Fibroblast of the aortic adventitia (primary cell): ENCODE measurements around the gene SALL4. TPM values are rescaled to one million over a fixed set of nuclear protein-coding genes. Genes with fewer than 3 reads are reported as not detected.
"Not testable (repeated sequence)": the region's sequence is repeated elsewhere in the genome, so short reads cannot be mapped to it uniquely, and the experiment has no call there.

Source experiments
- DNase-seq: peaks from one replicate; pipeline ENCODE4 v3.0.0-alpha.2; 2010; ENCODE audit warnings: low read depth
- H3K4me3 ChIP-seq: 2 replicates; pipeline ENCODE4 v1.5.1; 2011; ENCODE audit warnings: low read depth, mild to moderate bottlenecking, control low read depth, low read length, moderate library complexity
- total RNA-seq: library from RNA; depleted of rRNA; stranded (reverse); fragments of >200 nt; gene quantifications from 2 replicates; pipeline ENCODE4 v1.2.3, GENCODE V29; 2012; ENCODE audit warnings: low replicate concordance
- TF ChIP-seq, protein P1 (sequence below): IDR thresholded peaks from 2 replicates; pipeline ENCODE4 v1.5.1; 2011; ENCODE audit warnings: mild to moderate bottlenecking, low read length, control low read depth, inconsistent platforms; ENCODE audit not compliant: insufficient read depth

The SALL4 gene
- total RNA-seq, 1 donor: 0.36 TPM

DNA sequence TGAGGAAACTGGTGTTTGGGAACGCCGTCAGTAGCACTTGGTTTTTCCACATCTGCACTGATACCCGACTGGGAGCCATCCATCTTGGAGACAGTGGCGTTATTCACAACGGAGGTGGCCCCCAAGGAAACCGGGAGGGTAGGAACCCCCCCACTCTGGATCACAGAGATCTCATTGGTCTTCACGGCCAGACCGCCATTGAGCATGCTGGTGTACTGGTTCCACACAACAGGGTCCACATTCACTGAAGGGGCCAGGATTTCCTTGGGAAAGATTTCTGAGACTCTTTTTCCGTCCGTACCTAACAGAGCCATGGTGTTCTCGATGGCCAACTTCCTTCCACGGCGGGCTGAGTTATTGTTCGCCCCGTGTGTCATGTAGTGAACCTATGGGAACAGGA lies 18.0 kb downstream of the SALL4 start:
- TF ChIP-seq, protein P1, sequence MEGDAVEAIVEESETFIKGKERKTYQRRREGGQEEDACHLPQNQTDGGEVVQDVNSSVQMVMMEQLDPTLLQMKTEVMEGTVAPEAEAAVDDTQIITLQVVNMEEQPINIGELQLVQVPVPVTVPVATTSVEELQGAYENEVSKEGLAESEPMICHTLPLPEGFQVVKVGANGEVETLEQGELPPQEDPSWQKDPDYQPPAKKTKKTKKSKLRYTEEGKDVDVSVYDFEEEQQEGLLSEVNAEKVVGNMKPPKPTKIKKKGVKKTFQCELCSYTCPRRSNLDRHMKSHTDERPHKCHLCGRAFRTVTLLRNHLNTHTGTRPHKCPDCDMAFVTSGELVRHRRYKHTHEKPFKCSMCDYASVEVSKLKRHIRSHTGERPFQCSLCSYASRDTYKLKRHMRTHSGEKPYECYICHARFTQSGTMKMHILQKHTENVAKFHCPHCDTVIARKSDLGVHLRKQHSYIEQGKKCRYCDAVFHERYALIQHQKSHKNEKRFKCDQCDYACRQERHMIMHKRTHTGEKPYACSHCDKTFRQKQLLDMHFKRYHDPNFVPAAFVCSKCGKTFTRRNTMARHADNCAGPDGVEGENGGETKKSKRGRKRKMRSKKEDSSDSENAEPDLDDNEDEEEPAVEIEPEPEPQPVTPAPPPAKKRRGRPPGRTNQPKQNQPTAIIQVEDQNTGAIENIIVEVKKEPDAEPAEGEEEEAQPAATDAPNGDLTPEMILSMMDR: no peak
- no peak for DNase-seq

DNA sequence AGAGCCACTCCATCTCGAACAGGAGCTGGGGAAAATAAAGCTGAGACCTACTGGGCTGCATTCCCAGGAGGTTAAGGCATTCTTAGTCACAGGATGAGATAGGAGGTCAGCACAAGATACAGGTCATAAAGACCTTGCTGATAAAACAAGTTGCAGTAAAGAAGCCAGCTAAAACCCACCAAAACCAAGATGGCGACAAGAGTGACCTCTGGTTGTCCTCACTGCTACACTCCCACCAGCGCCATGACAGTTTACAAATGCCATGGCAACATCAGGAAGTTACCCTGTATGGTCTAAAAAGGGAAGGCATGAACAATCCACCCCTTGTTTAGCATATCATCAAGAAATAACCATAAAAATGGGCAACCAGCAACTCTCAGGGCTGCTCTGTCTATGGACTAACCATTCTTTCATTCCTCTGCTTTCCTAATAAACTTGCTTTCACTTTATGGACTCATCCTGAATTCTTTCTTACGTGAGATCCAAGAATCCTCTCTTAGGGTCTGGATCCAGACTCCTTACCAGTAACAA lies 24.0 kb downstream of the SALL4 start:
- not testable (repeated sequence) for DNase-seq, H3K4me3 ChIP-seq

More for the DNA sequence above, 18.0 kb downstream of the SALL4 start:
- no peak overlapping the region for H3K4me3 ChIP-seq

DNA sequence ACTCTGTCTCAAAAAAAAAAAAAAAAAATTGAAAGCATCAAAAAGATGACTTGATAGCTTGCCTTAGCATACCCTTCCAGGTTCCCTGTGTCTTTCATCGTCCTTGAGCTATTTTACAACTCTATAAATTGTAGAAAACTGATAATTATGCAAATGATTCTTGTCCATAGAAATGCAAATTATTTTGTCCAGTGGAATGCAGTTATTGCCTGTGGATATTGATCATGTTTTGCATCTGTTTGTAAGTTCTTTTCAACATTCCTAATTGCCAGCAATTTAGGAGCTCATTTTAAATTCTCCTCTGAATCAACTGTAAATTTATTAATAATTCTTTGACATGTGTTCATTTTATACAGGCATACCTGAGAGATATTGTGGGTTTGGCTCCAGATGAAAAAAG lies 27.1 kb downstream of the SALL4 start:
- H3K4me3 ChIP-seq: no peak overlapping the region
- TF ChIP-seq, protein P1: no peak

DNA sequence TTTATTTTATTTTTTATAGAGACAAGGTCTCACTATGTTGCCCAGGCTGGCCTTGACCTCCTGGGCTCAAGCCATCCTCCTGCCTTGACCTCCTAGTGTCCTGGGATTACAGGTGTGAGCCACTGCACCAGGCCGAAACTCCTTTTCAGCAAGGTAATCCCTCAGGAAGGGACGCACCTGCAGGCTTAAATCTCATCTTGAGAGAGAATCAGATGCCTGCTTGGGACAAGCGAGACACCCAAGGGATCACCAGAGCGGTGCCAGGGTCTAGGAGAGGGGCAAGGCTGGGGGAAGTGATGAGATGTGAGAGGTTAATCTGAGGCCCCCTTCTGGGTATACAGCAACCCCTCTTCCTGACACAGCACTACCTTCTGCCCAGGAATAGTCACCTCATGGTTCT lies 30.1 kb downstream of the SALL4 start:
- no peak for DNase-seq
- H3K4me3 ChIP-seq: no peak overlapping the region
- TF ChIP-seq, protein P1: no peak

More for the DNA sequence above, 27.1 kb downstream of the SALL4 start:
- DNase-seq: no peak

GRCh38 chr20:51769976-51770615 lies 32.2 kb downstream of the SALL4 start:
- no peak overlapping the region for H3K4me3 ChIP-seq
- no peak for DNase-seq
- TF ChIP-seq, protein P1: no peak

DNA sequence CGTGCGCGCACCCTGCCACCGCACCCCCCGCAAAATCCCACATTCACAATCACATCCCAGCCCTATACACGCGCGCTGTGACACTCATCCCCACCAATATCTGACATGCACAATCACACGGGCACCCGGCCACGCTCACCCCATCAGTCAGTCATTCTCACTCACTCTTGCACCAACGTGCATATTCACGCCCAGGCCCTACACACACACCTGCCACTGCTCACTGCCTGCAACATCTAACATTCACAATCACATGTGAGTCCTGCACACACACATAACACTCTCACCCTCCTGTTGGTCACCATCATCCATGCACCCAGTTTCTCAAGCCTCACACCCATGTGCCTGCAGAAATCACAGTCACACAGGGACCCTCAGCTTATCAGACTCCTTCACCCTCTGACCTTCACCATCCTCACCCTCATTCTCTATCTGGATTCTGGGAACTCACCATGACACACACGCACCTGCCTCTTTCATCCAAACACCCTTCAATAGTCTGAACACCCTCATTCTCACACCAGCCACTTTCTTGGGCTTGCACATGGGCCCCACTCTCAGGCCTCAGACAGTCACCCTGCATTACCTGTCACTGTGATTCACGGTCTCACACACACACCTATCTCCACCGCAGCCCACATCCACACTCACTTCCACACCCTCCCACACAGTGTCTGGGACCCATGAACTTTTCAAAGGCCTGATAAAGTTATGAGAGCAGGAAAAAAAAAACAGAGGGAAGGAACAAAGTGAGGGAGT lies 33.4 kb downstream of the SALL4 start:
- no peak for DNase-seq
- TF ChIP-seq, protein P1: no peak
- H3K4me3 ChIP-seq: peak overlapping the region; percentile 51
